DLD1 (cell line): ENCODE results near the gene FCRL6.

ENCODE experiments used
- in situ Hi-C: cut with HindIII; loops from 2 replicates; pipeline ENCODE4 v1.10.0; 2017; ENCODE audit warnings: low sequenced_read_pairs

The FCRL6 gene

GRCh38 chr1:159798893-159799292 lies 3.3 kb upstream of the FCRL6 start:
- in situ Hi-C loops, result loop anchor here (5.0 kb wide), 1 partner anchor 88 kb away; no protein-coding TSS in a partner anchor

GRCh38 chr1:159799446-159799985 lies 2.6 kb upstream of the FCRL6 start:
- in situ Hi-C loops, result loop anchor here (5.0 kb wide), 1 partner anchor 88 kb away; no protein-coding TSS in a partner anchor

GRCh38 chr1:159800177-159800930 lies 1.8 kb upstream of the FCRL6 start:
- in situ Hi-C loops, result no loop called here

GRCh38 chr1:159803956-159804689 lies 2.0 kb downstream of the FCRL6 start:
- in situ Hi-C loops, result no loop called here

GRCh38 chr1:159804924-159805323 lies 2.8 kb downstream of the FCRL6 start:
- in situ Hi-C loops, result no loop called here

GRCh38 chr1:159815926-159816325 lies 13.8 kb downstream of the FCRL6 start:
- in situ Hi-C loops, result no loop called here

- in situ Hi-C loops, result no loop called here
These were observed 15.3 kb downstream of the FCRL6 start for GRCh38 chr1:159817276-159818041.

- in situ Hi-C loops, result no loop called here
These were observed 19.2 kb downstream of the FCRL6 start for GRCh38 chr1:159821171-159821867.

GRCh38 chr1:159823406-159823805 lies 21.2 kb downstream of the FCRL6 start:
- in situ Hi-C loops, result no loop called here

GRCh38 chr1:159825564-159825963 lies 23.4 kb downstream of the FCRL6 start:
- in situ Hi-C loops, result no loop called here

- in situ Hi-C loops, result no loop called here
These were observed 24.4 kb downstream of the FCRL6 start, which contains the start of gene SLAMF8 for GRCh38 chr1:159826441-159827101. Gene SLAMF8 (plus strand): TSS chr1:159826873. CDS start chr1:159826899, 26 bp downstream.

GRCh38 chr1:159827102-159827490 lies 24.9 kb downstream of the FCRL6 start:
- in situ Hi-C loops, result no loop called here

- in situ Hi-C loops, result no loop called here
These were observed 25.4 kb downstream of the FCRL6 start for GRCh38 chr1:159827549-159827948.

GRCh38 chr1:159828176-159828575 lies 26.0 kb downstream of the FCRL6 start:
- in situ Hi-C loops, result no loop called here

- in situ Hi-C loops, result no loop called here
These were observed 26.6 kb downstream of the FCRL6 start for GRCh38 chr1:159828581-159829272.

GRCh38 chr1:159829273-159829634 lies 27.1 kb downstream of the FCRL6 start:
- in situ Hi-C loops, result no loop called here

GRCh38 chr1:159829822-159830465 lies 27.8 kb downstream of the FCRL6 start:
- in situ Hi-C loops, result no loop called here

- in situ Hi-C loops, result no loop called here
These were observed 28.6 kb downstream of the FCRL6 start for GRCh38 chr1:159830722-159831121.
